Hepatocyte (in vitro differentiated cells): ENCODE data around the gene DTNBP1. TPM values are rescaled to one million over a fixed set of nuclear protein-coding genes. Genes with fewer than 3 reads are reported as not detected.

Experiments
- DNase-seq: peaks from one replicate; pipeline ENCODE4 v3.0.0-alpha.2; 2016; ENCODE audit warnings: low spot score
- H2AFZ ChIP-seq: fragments of 200-600 bp; sonication (generic); 2 replicates; pipeline ENCODE4 v1.6.0; 2016; ENCODE audit warnings: antibody characterized with exemption, mild to moderate bottlenecking
- H3K27ac ChIP-seq: fragments of 200-600 bp; sonication (generic); 2 replicates; pipeline ENCODE4 v1.5.1; 2016; ENCODE audit warnings: mild to moderate bottlenecking
- H3K27me3 ChIP-seq: fragments of 200-600 bp; sonication (generic); 2 replicates; pipeline ENCODE4 v1.6.1; 2016
- H3K36me3 ChIP-seq: fragments of 200-600 bp; sonication (generic); replicated peaks from 2 replicates; pipeline ENCODE4 v1.5.1; 2016; ENCODE audit warnings: low read depth; ENCODE audit not compliant: insufficient read depth
- H3K4me1 ChIP-seq: fragments of 200-600 bp; sonication (generic); 2 replicates; pipeline ENCODE4 v1.5.1; 2016; ENCODE audit warnings: mild to moderate bottlenecking, moderate library complexity; ENCODE audit not compliant: insufficient read depth
- H3K4me2 ChIP-seq: fragments of 200-600 bp; sonication (generic); 2 replicates; pipeline ENCODE4 v1.6.0; 2016
- H3K4me3 ChIP-seq: fragments of 200-600 bp; sonication (generic); 2 replicates; pipeline ENCODE4 v1.5.1; 2016; ENCODE audit warnings: mild to moderate bottlenecking
- H3K79me2 ChIP-seq: fragments of 200-600 bp; sonication (generic); 2 replicates; pipeline ENCODE4 v1.6.0; 2017; ENCODE audit warnings: mild to moderate bottlenecking
- H3K9me2 ChIP-seq: fragments of 200-600 bp; sonication (generic); replicated peaks from 2 replicates; pipeline ENCODE4 v1.6.0; 2017; ENCODE audit warnings: mild to moderate bottlenecking; ENCODE audit not compliant: insufficient read depth
- H3K9me3 ChIP-seq: fragments of 200-600 bp; sonication (generic); 2 replicates; pipeline ENCODE4 v1.5.1; 2016; ENCODE audit warnings: low read depth, mild to moderate bottlenecking
- H4K20me1 ChIP-seq: fragments of 200-600 bp; sonication (generic); 2 replicates; pipeline ENCODE4 v1.6.0; 2016; ENCODE audit warnings: mild to moderate bottlenecking; ENCODE audit not compliant: insufficient read depth, poor library complexity, severe bottlenecking
- CTCF ChIP-seq: fragments of 200-600 bp; sonication (generic); IDR thresholded peaks from 2 replicates; pipeline ENCODE4 v1.5.1; 2016; ENCODE audit warnings: antibody characterized with exemption, mild to moderate bottlenecking; ENCODE audit not compliant: poor library complexity
- EZH2 ChIP-seq: fragments of 200-600 bp; sonication (generic); IDR thresholded peaks from 2 replicates; pipeline ENCODE4 v1.6.1; 2016; ENCODE audit warnings: antibody characterized with exemption, mild to moderate bottlenecking, borderline replicate concordance
- EZH2phosphoT487 ChIP-seq: fragments of 200-600 bp; sonication (generic); IDR thresholded peaks from one replicate; pipeline ENCODE4 v1.6.1; 2018; ENCODE audit warnings: antibody characterized with exemption, mild to moderate bottlenecking, low read depth, moderate library complexity; ENCODE audit not compliant: unreplicated experiment, severe bottlenecking
- WGBS: methylation state at CpG from one replicate; pipeline ENCODE4 v1.1.6; 2016; ENCODE audit warnings: low lambda C conversion rate; ENCODE audit errors: missing lambda C conversion rate; 5-methylcytosine and 5-hydroxymethylcytosine counted together
- polyA plus RNA-seq: library from polyadenylated mRNA; unstranded; fragments of >200 nt; fragmentation: Nextera tagmentation; extraction: Ambion mirVana; gene quantifications from 2 replicates; pipeline ENCODE4 v1.2.1, GENCODE V29; 2016
- total RNA-seq: library from RNA; depleted of rRNA; stranded (reverse); fragments of >200 nt; gene quantifications from 2 replicates; pipeline ENCODE4 v1.2.3, GENCODE V29; 2014

The DTNBP1 gene
- total and polyA plus RNA-seq, 2 experiments from 2014 or later: 3.4 to 25.6 TPM

- no peak overlapping the region for H3K4me2 ChIP-seq
- H3K79me2 ChIP-seq: no peaks in the 10 kb centered on the region
- 96% methylated on average over 3 of the region's 3 CpGs for WGBS
- H3K36me3 ChIP-seq: no peaks in the 10 kb centered on the region
- no peak overlapping the region for H3K27ac ChIP-seq
- H3K27me3 ChIP-seq: no peaks in the 10 kb centered on the region
- H4K20me1 ChIP-seq: no peaks in the 10 kb centered on the region
- DNase-seq: peak; percentile 43
- H3K9me3 ChIP-seq: no peaks in the 10 kb centered on the region
- no peak overlapping the region for H2AFZ ChIP-seq
- no peaks in the 10 kb centered on the region for H3K9me2 ChIP-seq
- no peaks in the 10 kb centered on the region for H3K4me1 ChIP-seq
- TF ChIP-seq EZH2phosphoT487: no peak
- TF ChIP-seq EZH2: no peak
- TF ChIP-seq CTCF: no peak
- H3K4me3 ChIP-seq: no peak overlapping the region
These were observed 54.4 kb downstream of the DTNBP1 start for GRCh38 chr6:15608396-15608795.

- 90% methylated on average over 2 of the region's 2 CpGs for WGBS
- TF ChIP-seq EZH2phosphoT487 (no peak), CTCF (no peak), EZH2 (no peak)
- no peak for DNase-seq
These were observed 55.2 kb downstream of the DTNBP1 start for GRCh38 chr6:15607603-15608002.

GRCh38 chr6:15606347-15606746, 56.5 kb downstream of the DTNBP1 start:
- Histone ChIP-seq H3K4me2 (no peak overlapping the region), H3K79me2 (no peaks in the 10 kb centered on the region), H3K9me2 (no peaks in the 10 kb centered on the region), H4K20me1 (no peaks in the 10 kb centered on the region), H3K27ac (no peak overlapping the region), H3K36me3 (no peaks in the 10 kb centered on the region), H3K4me1 (no peaks in the 10 kb centered on the region), H2AFZ (no peak overlapping the region), H3K27me3 (no peaks in the 10 kb centered on the region), H3K9me3 (no peaks in the 10 kb centered on the region), H3K4me3 (no peak overlapping the region)
- DNase-seq: no peak
- TF ChIP-seq CTCF (no peak), EZH2 (no peak), EZH2phosphoT487 (no peak)
- WGBS: 96% methylated on average over 1 of the region's 1 CpG

More at GRCh38 chr6:15607603-15608002, 55.2 kb downstream of the DTNBP1 start:
- no peaks in the 10 kb centered on the region for H3K79me2 ChIP-seq
- H3K27ac ChIP-seq: no peak overlapping the region
- H3K4me1 ChIP-seq: no peaks in the 10 kb centered on the region
- H3K36me3 ChIP-seq: no peaks in the 10 kb centered on the region
- H3K9me2 ChIP-seq: no peaks in the 10 kb centered on the region
- no peak overlapping the region for H3K4me2 ChIP-seq
- H3K9me3 ChIP-seq: no peaks in the 10 kb centered on the region
- H4K20me1 ChIP-seq: no peaks in the 10 kb centered on the region
- H2AFZ ChIP-seq: no peak overlapping the region
- no peaks in the 10 kb centered on the region for H3K27me3 ChIP-seq
- H3K4me3 ChIP-seq: no peak overlapping the region

- WGBS: 98% methylated on average over 2 of the region's 2 CpGs
- Histone ChIP-seq H3K27ac (no peak overlapping the region), H3K9me3 (no peaks in the 10 kb centered on the region), H3K36me3 (no peaks in the 10 kb centered on the region), H3K79me2 (no peaks in the 10 kb centered on the region), H2AFZ (no peak overlapping the region), H3K9me2 (no peaks in the 10 kb centered on the region), H4K20me1 (no peaks in the 10 kb centered on the region), H3K4me1 (no peaks in the 10 kb centered on the region), H3K27me3 (no peaks in the 10 kb centered on the region), H3K4me3 (no peak overlapping the region), H3K4me2 (no peak overlapping the region)
- no peak for DNase-seq
- TF ChIP-seq CTCF (no peak), EZH2phosphoT487 (no peak), EZH2 (no peak)
These were observed 58.0 kb downstream of the DTNBP1 start for GRCh38 chr6:15604843-15605242.
